HepG2 (cell line): ENCODE data around the gene TBCEL. TPM values are rescaled to one million over a fixed set of nuclear protein-coding genes. Genes with fewer than 3 reads are reported as not detected.

Source experiments
- ATAC-seq: fragments of 200-7000 bp; cut with Tn5 transposase; 3 replicates; pipeline ENCODE4 v1.9.1; 2020; ENCODE audit warnings: mild to moderate bottlenecking, moderate library complexity
- BruUV-seq: library from RNA; stranded (reverse); fragments of 400-500 nt; replicated peaks from 2 replicates; lab custom pipeline; 2021; lab: Mats Ljungman, UMichigan
- CTCF ChIA-PET: fragments of 300-600 bp; formaldehyde crosslinking; extraction: SDS; loops from one replicate; lab custom pipeline; 2021; ENCODE audit warnings: low total read pairs, inconsistent platforms, low intra/inter-chr PET ratio; lab: Yijun Ruan, JAX
- POLR2A ChIA-PET: fragments of 350-600 bp; sonication (Branson Sonifier 250); formaldehyde crosslinking; loops from one replicate; lab custom pipeline; 2020; ENCODE audit warnings: antibody characterized with exemption, inconsistent platforms; lab: Yijun Ruan, JAX
- DNase-seq: peaks from one replicate; pipeline ENCODE4 v3.0.0-alpha.2; 2015; ENCODE audit warnings: low spot score
- FAIRE-seq: peaks from 3 replicates; lab custom pipeline; 2011; peaks lifted over from hg19 to GRCh38; lab: Jason Lieb, UNC
- H2AFZ ChIP-seq: one replicate; pipeline ENCODE4 v1.6.1; 2011; ENCODE audit warnings: low read length, inconsistent platforms
- H3K27ac ChIP-seq: fragments of 300-600 bp; 3 replicates; pipeline ENCODE4 v1.8.0; 2011; ENCODE audit warnings: mixed run types, mild to moderate bottlenecking, mixed read lengths, low read length, inconsistent platforms; ENCODE audit not compliant: insufficient read depth; ENCODE audit errors: extremely low read length
- H3K27me3 ChIP-seq, 2 experiments: fragments of 200-600 bp in 1 of 2; 2 replicates in 1 of 2; 3 replicates in 1 of 2; pipeline versions ENCODE4 v1.6.0 to v1.8.0; 2011; ENCODE audit warnings: low read length in 2 of 2, mild to moderate bottlenecking in 2 of 2, moderate library complexity in 2 of 2, inconsistent platforms in 1 of 2; ENCODE audit not compliant: insufficient read depth in 2 of 2, control insufficient read depth in 1 of 2
- H3K36me3 ChIP-seq, 2 experiments: fragments of 200-600 bp in 1 of 2; replicated peaks in 1 of 2; 2 replicates in 1 of 2; 3 replicates in 1 of 2; pipeline versions ENCODE4 v1.5.1 to v1.8.0; 2011; ENCODE audit warnings: low read length in 2 of 2, inconsistent platforms in 1 of 2; ENCODE audit not compliant: insufficient read depth in 2 of 2, control insufficient read depth in 1 of 2
- H3K4me1 ChIP-seq: 2 replicates; pipeline ENCODE4 v1.5.1; 2012; ENCODE audit warnings: low read length, inconsistent platforms; ENCODE audit not compliant: insufficient read depth
- H3K4me2 ChIP-seq: 2 replicates; pipeline ENCODE4 v1.6.0; 2011; ENCODE audit warnings: low read depth, low read length, inconsistent platforms
- H3K4me3 ChIP-seq, 3 experiments: fragments of 200-600 bp in 1 of 3; sonication (generic), shearing (Covaris generic) in 1 of 3; replicated peaks in 1 of 3; 2 replicates each; pipeline ENCODE4 v1.5.1; 2011 to 2016; ENCODE audit warnings: low read length in 3 of 3, inconsistent platforms in 2 of 3, low read depth in 2 of 3, mild to moderate bottlenecking in 2 of 3, control low read depth in 1 of 3, mixed read lengths in 1 of 3; ENCODE audit not compliant: insufficient read depth in 1 of 3
- H3K79me2 ChIP-seq: one replicate; pipeline ENCODE4 v1.6.1; 2011; ENCODE audit warnings: low read length, inconsistent platforms; ENCODE audit not compliant: insufficient read depth
- H3K9ac ChIP-seq: 2 replicates; pipeline ENCODE4 v1.6.0; 2011; ENCODE audit warnings: mild to moderate bottlenecking, low read depth, low read length, inconsistent platforms; ENCODE audit not compliant: insufficient read depth
- H3K9me3 ChIP-seq: 2 replicates; pipeline ENCODE4 v1.5.1; 2012; ENCODE audit warnings: mild to moderate bottlenecking, low read length
- H4K20me1 ChIP-seq: 2 replicates; pipeline ENCODE4 v1.6.0; 2011; ENCODE audit warnings: inconsistent platforms, mild to moderate bottlenecking, low read length, moderate library complexity; ENCODE audit not compliant: insufficient read depth
- HOXA3 ChIP-seq: sonication (generic); formaldehyde crosslinking; IDR thresholded peaks from 2 replicates; pipeline ENCODE4 v1.5.0; 2020; ENCODE audit warnings: missing genetic modification reagents
- NCOR1 ChIP-seq: fragments of 200-600 bp; sonication (generic); IDR thresholded peaks from 2 replicates; pipeline ENCODE4 v1.7.0; 2017; ENCODE audit warnings: antibody characterized with exemption, low read length, borderline replicate concordance
- SOX5 ChIP-seq: IDR thresholded peaks from 2 replicates; pipeline ENCODE4 v1.6.1; 2016; ENCODE audit warnings: borderline replicate concordance
- SOX6 ChIP-seq, 2 experiments: fragments of 450-650 bp in 1 of 2; sonication (generic) in 1 of 2; formaldehyde crosslinking in 1 of 2; IDR thresholded peaks; 2 replicates each; pipeline versions ENCODE4 v1.4.0 to v1.6.1; 2017 to 2020; ENCODE audit warnings: antibody characterized with exemption in 1 of 2, mild to moderate bottlenecking in 1 of 2, missing genetic modification reagents in 1 of 2
- TCF12 ChIP-seq, 2 experiments: fragments of 450-650 bp in 1 of 2; sonication (generic) in 1 of 2; formaldehyde crosslinking in 1 of 2; IDR thresholded peaks; 2 replicates each; pipeline versions ENCODE4 v1.6.1 to v1.8.0; 2017 to 2022; ENCODE audit warnings: antibody characterized with exemption in 1 of 2, mild to moderate bottlenecking in 1 of 2, missing genetic modification reagents in 1 of 2, moderate library complexity in 1 of 2
- TEAD3 ChIP-seq: optimal IDR thresholded peaks from 2 replicates; pipeline ENCODE3; 2016; ENCODE audit warnings: borderline replicate concordance
- ZBTB3 ChIP-seq: sonication (generic); formaldehyde crosslinking; IDR thresholded peaks from 2 replicates; pipeline ENCODE4 v1.4.0; 2020; ENCODE audit warnings: low read depth, mild to moderate bottlenecking, moderate library complexity, missing genetic modification reagents, borderline replicate concordance
- ZNF501 ChIP-seq: sonication (generic); formaldehyde crosslinking; IDR thresholded peaks from 2 replicates; pipeline ENCODE4 v1.5.1; 2020; ENCODE audit warnings: mild to moderate bottlenecking, moderate library complexity, missing genetic modification reagents
- ZNF577 ChIP-seq: sonication (generic); formaldehyde crosslinking; IDR thresholded peaks from 2 replicates; pipeline ENCODE4 v1.4.0; 2020; ENCODE audit warnings: mild to moderate bottlenecking, low read depth, missing genetic modification reagents, borderline replicate concordance
- ZNF766 ChIP-seq: sonication (generic); formaldehyde crosslinking; IDR thresholded peaks from 2 replicates; pipeline ENCODE4 v1.5.0; 2020; ENCODE audit warnings: missing genetic modification reagents, borderline replicate concordance
- WGBS: methylation state at CpG from one replicate; pipeline ENCODE4 v1.1.6; 2017; ENCODE audit warnings: low lambda C conversion rate; 5-methylcytosine and 5-hydroxymethylcytosine counted together
- in situ Hi-C: cut with HindIII; loops from 2 replicates; pipeline ENCODE4 v1.10.0; 2017; ENCODE audit warnings: low pct_unique_long_range_greater_than_20kb; ENCODE audit not compliant: extremely low pct_ligation_motif_present
- intact Hi-C: fragments of 100-400 bp; cut with micrococcal nuclease; formaldehyde crosslinking; loops from one replicate; pipeline ENCODE4 v1.10.0; 2022; ENCODE audit not compliant: unreplicated experiment
- polyA plus RNA-seq, 8 experiments: library from polyadenylated mRNA; depleted of rRNA in 3 of 8; stranded (reverse) in 7 of 8; unstranded in 1 of 8; fragments of >200 nt; fragmentation: Illumina TruSeq in 4 of 8; extraction: Trizol in 4 of 8; gene quantifications; 2 replicates each; pipeline versions ENCODE4 v1.2.1 to v1.2.3, GENCODE V29; 2011 to 2016; ENCODE audit warnings: low read depth in 4 of 8, missing spikeins in 1 of 8, mixed read lengths in 1 of 8; ENCODE audit not compliant: insufficient read depth in 1 of 8
- total RNA-seq, 5 experiments: library from RNA; depleted of rRNA; stranded (reverse); fragments of >200 nt; fragmentation: Illumina TruSeq; extraction: Trizol; gene quantifications; 2 replicates each; pipeline ENCODE4 v1.2.3, GENCODE V29; 2016; ENCODE audit warnings: low read depth in 1 of 5
- TF ChIP-seq, protein P1 (sequence below), 2 experiments: fragments of 450-650 bp in 1 of 2; sonication (generic) in 1 of 2; formaldehyde crosslinking in 1 of 2; IDR thresholded peaks; 2 replicates each; pipeline versions ENCODE4 v1.6.1 to v1.8.0; 2016 to 2022; ENCODE audit warnings: antibody characterized with exemption in 1 of 2, mild to moderate bottlenecking in 1 of 2, missing genetic modification reagents in 1 of 2
- TF ChIP-seq, protein P2 (sequence below): IDR thresholded peaks from 2 replicates; pipeline ENCODE4 v1.6.1; 2016; ENCODE audit warnings: low read depth

Gene TBCEL
- total and polyA plus RNA-seq, 2 of the 13 experiments (the other 11 are each of a cell fraction or from before 2014, with no cell fraction given), result 6.1 to 12.5 TPM

- DNase-seq (peak; percentile 51), ATAC-seq (peak; percentile 91), FAIRE-seq (no peak)
- intact Hi-C loops, result loop anchor here (5.0 kb wide), 1 partner anchor 33 kb away; no protein-coding TSS in a partner anchor
- Histone ChIP-seq H3K27ac (peak overlapping the region; percentile 18), H3K9ac (no peak overlapping the region), H4K20me1 (no peaks in the 10 kb centered on the region), H2AFZ (no peak overlapping the region), H3K4me3 (peak overlapping the region in 2 of 3 experiments; percentile 1 to 6; a peak in 2 of 6 replicates), H3K4me2 (peak overlapping the region; percentile 49), H3K79me2 (no peaks in the 10 kb centered on the region), H3K27me3 (no peaks in the 10 kb centered on the region), H3K36me3 (no peaks in the 10 kb centered on the region), H3K9me3 (no peaks in the 10 kb centered on the region), H3K4me1 (peaks cover 56% of the 10 kb centered on the region)
- in situ Hi-C loops, result no loop called here
- BruUV-seq, result no TSS peak
- ChIA-PET POLR2A (interaction anchor here (1.3 to 2.7 kb wide), 2 partner anchors 14 to 29 kb away, joined by 3 to 11 read pairs; partner anchors contain the start of gene TBCEL), CTCF (no interaction called here)
- WGBS, result 14% methylated on average over 5 of the region's 5 CpGs
- TF ChIP-seq TCF12 (IDR thresholded peaks at IDR 0.05), result no peak
- TF ChIP-seq TCF12 (CRISPR knock-in tag; IDR thresholded peaks at IDR 0.05), result no peak
- TF ChIP-seq SOX6 (IDR thresholded peaks at IDR 0.05), result no peak
- peak; percentile 59 for TF ChIP-seq SOX6 (CRISPR knock-in tag; IDR thresholded peaks at IDR 0.05)
- TF ChIP-seq NCOR1, result no peak
- peak; percentile 35; the same call in 1 of the 2 replicates for TF ChIP-seq SOX5
- TF ChIP-seq, protein P1, sequence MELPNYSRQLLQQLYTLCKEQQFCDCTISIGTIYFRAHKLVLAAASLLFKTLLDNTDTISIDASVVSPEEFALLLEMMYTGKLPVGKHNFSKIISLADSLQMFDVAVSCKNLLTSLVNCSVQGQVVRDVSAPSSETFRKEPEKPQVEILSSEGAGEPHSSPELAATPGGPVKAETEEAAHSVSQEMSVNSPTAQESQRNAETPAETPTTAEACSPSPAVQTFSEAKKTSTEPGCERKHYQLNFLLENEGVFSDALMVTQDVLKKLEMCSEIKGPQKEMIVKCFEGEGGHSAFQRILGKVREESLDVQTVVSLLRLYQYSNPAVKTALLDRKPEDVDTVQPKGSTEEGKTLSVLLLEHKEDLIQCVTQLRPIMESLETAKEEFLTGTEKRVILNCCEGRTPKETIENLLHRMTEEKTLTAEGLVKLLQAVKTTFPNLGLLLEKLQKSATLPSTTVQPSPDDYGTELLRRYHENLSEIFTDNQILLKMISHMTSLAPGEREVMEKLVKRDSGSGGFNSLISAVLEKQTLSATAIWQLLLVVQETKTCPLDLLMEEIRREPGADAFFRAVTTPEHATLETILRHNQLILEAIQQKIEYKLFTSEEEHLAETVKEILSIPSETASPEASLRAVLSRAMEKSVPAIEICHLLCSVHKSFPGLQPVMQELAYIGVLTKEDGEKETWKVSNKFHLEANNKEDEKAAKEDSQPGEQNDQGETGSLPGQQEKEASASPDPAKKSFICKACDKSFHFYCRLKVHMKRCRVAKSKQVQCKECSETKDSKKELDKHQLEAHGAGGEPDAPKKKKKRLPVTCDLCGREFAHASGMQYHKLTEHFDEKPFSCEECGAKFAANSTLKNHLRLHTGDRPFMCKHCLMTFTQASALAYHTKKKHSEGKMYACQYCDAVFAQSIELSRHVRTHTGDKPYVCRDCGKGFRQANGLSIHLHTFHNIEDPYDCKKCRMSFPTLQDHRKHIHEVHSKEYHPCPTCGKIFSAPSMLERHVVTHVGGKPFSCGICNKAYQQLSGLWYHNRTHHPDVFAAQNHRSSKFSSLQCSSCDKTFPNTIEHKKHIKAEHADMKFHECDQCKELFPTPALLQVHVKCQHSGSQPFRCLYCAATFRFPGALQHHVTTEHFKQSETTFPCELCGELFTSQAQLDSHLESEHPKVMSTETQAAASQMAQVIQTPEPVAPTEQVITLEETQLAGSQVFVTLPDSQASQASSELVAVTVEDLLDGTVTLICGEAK (IDR thresholded peaks at IDR 0.05), result no peak
- TF ChIP-seq, protein P1 (CRISPR knock-in tag; IDR thresholded peaks at IDR 0.05), result no peak
- TF ChIP-seq ZBTB3 (CRISPR knock-in tag), result no peak
- no peak for TF ChIP-seq HOXA3 (CRISPR knock-in tag)
- no peak for TF ChIP-seq ZNF501 (CRISPR knock-in tag)
- TF ChIP-seq TEAD3, result peak; percentile 70
- TF ChIP-seq ZNF577 (CRISPR knock-in tag), result no peak
- TF ChIP-seq ZNF766 (CRISPR knock-in tag), result no peak
- TF ChIP-seq, protein P2, sequence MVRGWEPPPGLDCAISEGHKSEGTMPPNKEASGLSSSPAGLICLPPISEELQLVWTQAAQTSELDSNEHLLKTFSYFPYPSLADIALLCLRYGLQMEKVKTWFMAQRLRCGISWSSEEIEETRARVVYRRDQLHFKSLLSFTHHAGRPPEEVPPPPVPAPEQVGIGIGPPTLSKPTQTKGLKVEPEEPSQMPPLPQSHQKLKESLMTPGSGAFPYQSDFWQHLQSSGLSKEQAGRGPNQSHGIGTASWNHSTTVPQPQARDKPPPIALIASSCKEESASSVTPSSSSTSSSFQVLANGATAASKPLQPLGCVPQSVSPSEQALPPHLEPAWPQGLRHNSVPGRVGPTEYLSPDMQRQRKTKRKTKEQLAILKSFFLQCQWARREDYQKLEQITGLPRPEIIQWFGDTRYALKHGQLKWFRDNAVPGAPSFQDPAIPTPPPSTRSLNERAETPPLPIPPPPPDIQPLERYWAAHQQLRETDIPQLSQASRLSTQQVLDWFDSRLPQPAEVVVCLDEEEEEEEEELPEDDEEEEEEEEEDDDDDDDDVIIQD (CRISPR knock-in tag), result peak; percentile 10; the same call in 1 of the 2 replicates
These were observed 14.9 kb downstream of the TBCEL start for GRCh38 chr11:121038648-121039409.
